Nephron (organoid): Measurements from ENCODE around the gene CERK.
A peak's percentile ranks its signal among the peaks of the same experiment; 100 is the strongest.

ENCODE experiments used
- H3K27ac Mint-ChIP-seq, 3 experiments: 2 replicates each; pipeline ENCODE4 v1.8.0; 2020; ENCODE audit warnings: mixed read lengths in 3 of 3, mild to moderate bottlenecking in 2 of 3, moderate library complexity in 1 of 3
- H3K27me3 Mint-ChIP-seq: 2 replicates; pipeline ENCODE4 v1.8.0; 2021; ENCODE audit warnings: low read depth, mild to moderate bottlenecking, moderate library complexity, mixed read lengths
- H3K36me3 Mint-ChIP-seq: 2 replicates; pipeline ENCODE4 v1.8.0; 2020; ENCODE audit warnings: low read depth, mixed read lengths
- H3K4me1 Mint-ChIP-seq: 2 replicates; pipeline ENCODE4 v1.8.0; 2020; ENCODE audit warnings: mixed read lengths
- H3K4me3 Mint-ChIP-seq, 3 experiments: 2 replicates each; pipeline ENCODE4 v1.8.0; 2020; ENCODE audit warnings: mild to moderate bottlenecking in 3 of 3, mixed read lengths in 3 of 3, moderate library complexity in 2 of 3
- H3K9me3 Mint-ChIP-seq: 2 replicates; pipeline ENCODE4 v1.8.0; 2020; ENCODE audit warnings: mixed read lengths
- CTCF ChIP-seq, 3 experiments: fragments of 200-600 bp; sonication (generic); IDR thresholded peaks; one replicate each; pipeline ENCODE4 v1.5.0; 2021; ENCODE audit warnings: antibody characterized with exemption in 3 of 3; ENCODE audit not compliant: unreplicated experiment in 3 of 3

The CERK gene

DNA sequence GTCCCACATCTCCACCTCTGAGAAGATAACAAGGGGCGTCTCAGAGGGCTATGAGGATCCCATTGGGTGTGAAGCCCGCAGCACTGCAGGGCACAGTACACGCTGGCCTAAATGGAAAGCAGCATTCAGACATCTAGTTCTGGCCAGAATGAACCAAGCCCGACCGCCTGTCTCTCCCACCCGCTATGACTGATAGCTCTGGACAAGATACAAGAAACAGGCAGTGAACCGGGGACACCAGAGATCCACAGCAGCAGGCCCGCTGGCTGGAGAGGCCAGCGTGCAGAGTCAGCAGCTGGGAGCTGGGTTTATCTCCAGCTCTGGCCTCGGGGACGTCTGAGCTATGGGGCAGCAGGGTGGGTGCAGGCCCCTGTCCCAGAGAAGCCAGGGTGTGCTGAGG is 9.6 kb downstream of the CERK start:
- H3K4me1 Mint-ChIP-seq = peaks cover 44% of the 10 kb centered on the region
- no peaks in the 10 kb centered on the region for H3K9me3 Mint-ChIP-seq
- H3K27ac Mint-ChIP-seq = peak overlapping the region; percentile 40 to 82 (median 61)
- peaks cover 11% of the 10 kb centered on the region for H3K36me3 Mint-ChIP-seq
- TF ChIP-seq CTCF (IDR thresholded peaks at IDR 0.05; ENCODE audit: unreplicated experiment in 3 of 3) = no peak
- no peaks in the 10 kb centered on the region for H3K27me3 Mint-ChIP-seq
- H3K4me3 Mint-ChIP-seq = peak overlapping the region in 1 of 3 experiments; percentile 19

- H3K27ac Mint-ChIP-seq = peak overlapping the region in 1 of 3 experiments; percentile 40
- H3K9me3 Mint-ChIP-seq = no peaks in the 10 kb centered on the region
- peaks cover 11% of the 10 kb centered on the region for H3K36me3 Mint-ChIP-seq
- TF ChIP-seq CTCF (IDR thresholded peaks at IDR 0.05; ENCODE audit: unreplicated experiment in 3 of 3) = no peak
- peaks cover 44% of the 10 kb centered on the region for H3K4me1 Mint-ChIP-seq
- no peak overlapping the region for H3K4me3 Mint-ChIP-seq
- no peaks in the 10 kb centered on the region for H3K27me3 Mint-ChIP-seq
Measured at GRCh38 chr22:46727813-46728364, 10.2 kb downstream of the CERK start.

DNA sequence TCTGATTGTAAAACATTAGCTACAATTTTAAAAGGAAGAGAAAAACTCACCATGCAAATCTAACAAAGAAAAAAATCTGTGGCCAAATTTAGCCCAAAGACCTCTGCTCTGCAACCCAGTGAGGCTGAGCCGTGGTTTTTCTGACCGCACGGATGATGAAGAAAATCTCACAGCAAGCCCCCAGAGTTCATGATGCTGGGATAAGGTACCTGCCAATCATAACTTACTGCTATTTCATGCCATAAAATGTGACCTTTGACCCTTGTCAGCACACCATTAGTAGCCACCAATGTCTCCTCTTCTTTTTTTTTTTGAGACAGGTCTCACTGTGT is 11.1 kb downstream of the CERK start:
- TF ChIP-seq CTCF (IDR thresholded peaks at IDR 0.05; ENCODE audit: unreplicated experiment in 3 of 3) = no peak
- H3K4me3 Mint-ChIP-seq = no peak overlapping the region
- H3K36me3 Mint-ChIP-seq = peaks cover 11% of the 10 kb centered on the region
- H3K27ac Mint-ChIP-seq = no peak overlapping the region
- H3K9me3 Mint-ChIP-seq = no peaks in the 10 kb centered on the region
- H3K4me1 Mint-ChIP-seq = peaks cover 46% of the 10 kb centered on the region
- H3K27me3 Mint-ChIP-seq = no peaks in the 10 kb centered on the region

- Mint-ChIP-seq H3K4me3 (no peak overlapping the region), H3K27ac (no peak overlapping the region), H3K27me3 (no peaks in the 10 kb centered on the region), H3K9me3 (no peaks in the 10 kb centered on the region), H3K36me3 (peaks cover 14% of the 10 kb centered on the region), H3K4me1 (peaks cover 47% of the 10 kb centered on the region)
- TF ChIP-seq CTCF (IDR thresholded peaks at IDR 0.05; ENCODE audit: unreplicated experiment in 3 of 3) = no peak
Measured at GRCh38 chr22:46726066-46726985, 11.7 kb downstream of the CERK start.

DNA sequence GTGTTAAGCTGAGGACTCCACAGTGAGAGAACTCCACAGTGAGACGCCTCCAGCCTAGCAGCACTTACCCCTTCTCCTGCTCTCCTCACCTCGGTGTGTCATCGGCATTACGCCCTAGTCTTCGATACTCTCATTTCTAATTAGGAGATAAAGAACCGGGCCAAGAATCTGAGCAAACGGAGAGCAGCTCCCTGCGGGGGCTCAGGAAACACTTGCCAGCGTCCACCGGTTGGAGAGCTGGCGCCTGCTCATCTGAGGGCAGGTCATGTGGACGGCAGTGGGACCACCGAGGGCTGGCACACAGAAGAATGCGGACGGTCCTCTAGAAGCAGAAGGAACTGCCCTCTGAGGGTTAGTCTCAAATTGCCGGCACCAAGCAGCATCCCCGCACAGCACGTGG is 13.0 kb downstream of the CERK start:
- H3K27ac Mint-ChIP-seq = no peak overlapping the region
- H3K9me3 Mint-ChIP-seq = no peaks in the 10 kb centered on the region
- no peak overlapping the region for H3K4me3 Mint-ChIP-seq
- H3K4me1 Mint-ChIP-seq = peaks cover 38% of the 10 kb centered on the region
- TF ChIP-seq CTCF (IDR thresholded peaks at IDR 0.05; ENCODE audit: unreplicated experiment in 3 of 3) = no peak
- H3K27me3 Mint-ChIP-seq = no peaks in the 10 kb centered on the region
- H3K36me3 Mint-ChIP-seq = peaks cover 19% of the 10 kb centered on the region
